HT1080 (cell line): ENCODE data around the gene ZNF600. TPM values are rescaled to one million over a fixed set of nuclear protein-coding genes. Genes with fewer than 3 reads are reported as not detected.

Experiments used
- total RNA-seq: library from RNA; depleted of rRNA; stranded (reverse); fragments of >200 nt; shearing (Covaris generic); gene quantifications from 2 replicates; pipeline ENCODE4 v1.2.3, GENCODE V29; 2014; rRNA removed

ZNF600 gene
- total RNA-seq, 1 experiment from 2014 or later = 0.50 TPM

Other genes with a start within 250 kb of the ZNF600 start
- 2.2 and 2.7 TPM in 2 replicates for gene ZNF701, start 216.5 kb downstream of the ZNF600 start, total RNA-seq
- gene ZNF83, start 148.4 kb downstream of the ZNF600 start, total RNA-seq = 15.7 and 22.4 TPM in 2 replicates
- 3.6 and 4.0 TPM in 2 replicates for gene ZNF611, start 51.7 kb downstream of the ZNF600 start, total RNA-seq
- 4.0 and 7.4 TPM in 2 replicates for gene ZNF28, start 34.8 kb upstream of the ZNF600 start, total RNA-seq
- 4.5 and 9.3 TPM in 2 replicates for gene ZNF468, start 70.8 kb upstream of the ZNF600 start, total RNA-seq
- 0.90 and 1.1 TPM in 2 replicates for gene ZNF320, start 110.8 kb upstream of the ZNF600 start, total RNA-seq
- gene ZNF888, start 136.6 kb upstream of the ZNF600 start, total RNA-seq = 0.03 TPM in 1 of 2 replicates, not detected in the other
- not detected in 2 replicates for gene ZNF816, start 176.1 kb upstream of the ZNF600 start, total RNA-seq
- not detected in 2 replicates for gene ERVV-1, start 227.1 kb upstream of the ZNF600 start, total RNA-seq